DND-41 (cell line): ENCODE measurements around the gene DUOXA2.

Source experiments
- ATAC-seq: fragments of 200-7000 bp; cut with Tn5 transposase; 3 replicates; pipeline ENCODE4 v1.9.1; 2021; ENCODE audit warnings: low read depth; ENCODE audit not compliant: insufficient read depth
- DNase-seq: peaks from one replicate; pipeline ENCODE4 v3.0.0-alpha.2; 2020
- H2AFZ ChIP-seq: 2 replicates; pipeline ENCODE4 v1.6.0; 2012; ENCODE audit warnings: low read depth, low read length
- H3K27ac ChIP-seq: 2 replicates; pipeline ENCODE4 v1.5.1; 2012; ENCODE audit warnings: low read length, inconsistent platforms
- H3K27me3 ChIP-seq: fragments of 200-600 bp; sonication (generic); 2 replicates; pipeline ENCODE4 v1.6.0; 2012; ENCODE audit warnings: low read length, mild to moderate bottlenecking, inconsistent platforms; ENCODE audit not compliant: insufficient read depth, poor library complexity
- H3K36me3 ChIP-seq: 2 replicates; pipeline ENCODE4 v1.5.1; 2012; ENCODE audit warnings: low read length, inconsistent platforms; ENCODE audit not compliant: insufficient read depth
- H3K4me1 ChIP-seq: 2 replicates; pipeline ENCODE4 v1.5.1; 2012; ENCODE audit warnings: mild to moderate bottlenecking, low read length; ENCODE audit not compliant: insufficient read depth
- H3K4me2 ChIP-seq: 2 replicates; pipeline ENCODE4 v1.6.0; 2012; ENCODE audit warnings: mild to moderate bottlenecking, moderate library complexity, low read length, inconsistent platforms; ENCODE audit not compliant: insufficient read depth
- H3K4me3 ChIP-seq, 2 experiments: fragments of 200-600 bp in 1 of 2; shearing (Covaris generic) in 1 of 2; 2 replicates each; pipeline ENCODE4 v1.5.1; 2012 to 2016; ENCODE audit warnings: inconsistent platforms in 2 of 2, low read length in 2 of 2, mild to moderate bottlenecking in 2 of 2, low read depth in 1 of 2, moderate library complexity in 1 of 2
- H3K79me2 ChIP-seq: 2 replicates; pipeline ENCODE4 v1.6.0; 2012; ENCODE audit warnings: low read length, inconsistent platforms; ENCODE audit not compliant: insufficient read depth
- H3K9ac ChIP-seq: 2 replicates; pipeline ENCODE4 v1.6.0; 2012; ENCODE audit warnings: low read depth, mild to moderate bottlenecking, inconsistent platforms, low read length, moderate library complexity
- H3K9me3 ChIP-seq: 2 replicates; pipeline ENCODE4 v1.5.1; 2012; ENCODE audit warnings: low read length, moderate library complexity, mild to moderate bottlenecking, inconsistent platforms; ENCODE audit not compliant: insufficient read depth, severe bottlenecking
- H4K20me1 ChIP-seq: 2 replicates; pipeline ENCODE4 v1.6.0; 2012; ENCODE audit warnings: low read length; ENCODE audit not compliant: insufficient read depth
- CTCF ChIP-seq: IDR thresholded peaks from 2 replicates; pipeline ENCODE4 v1.5.1; 2012; ENCODE audit warnings: borderline replicate concordance, low read length, moderate library complexity, mild to moderate bottlenecking; ENCODE audit not compliant: poor library complexity, severe bottlenecking; ENCODE audit errors: extremely low read depth
- EZH2 ChIP-seq: IDR thresholded peaks from 3 replicates; pipeline ENCODE4 v1.6.1; 2012; ENCODE audit warnings: borderline replicate concordance, low read depth, mild to moderate bottlenecking, moderate library complexity, low read length, inconsistent platforms; ENCODE audit not compliant: severe bottlenecking

Gene DUOXA2

DNA sequence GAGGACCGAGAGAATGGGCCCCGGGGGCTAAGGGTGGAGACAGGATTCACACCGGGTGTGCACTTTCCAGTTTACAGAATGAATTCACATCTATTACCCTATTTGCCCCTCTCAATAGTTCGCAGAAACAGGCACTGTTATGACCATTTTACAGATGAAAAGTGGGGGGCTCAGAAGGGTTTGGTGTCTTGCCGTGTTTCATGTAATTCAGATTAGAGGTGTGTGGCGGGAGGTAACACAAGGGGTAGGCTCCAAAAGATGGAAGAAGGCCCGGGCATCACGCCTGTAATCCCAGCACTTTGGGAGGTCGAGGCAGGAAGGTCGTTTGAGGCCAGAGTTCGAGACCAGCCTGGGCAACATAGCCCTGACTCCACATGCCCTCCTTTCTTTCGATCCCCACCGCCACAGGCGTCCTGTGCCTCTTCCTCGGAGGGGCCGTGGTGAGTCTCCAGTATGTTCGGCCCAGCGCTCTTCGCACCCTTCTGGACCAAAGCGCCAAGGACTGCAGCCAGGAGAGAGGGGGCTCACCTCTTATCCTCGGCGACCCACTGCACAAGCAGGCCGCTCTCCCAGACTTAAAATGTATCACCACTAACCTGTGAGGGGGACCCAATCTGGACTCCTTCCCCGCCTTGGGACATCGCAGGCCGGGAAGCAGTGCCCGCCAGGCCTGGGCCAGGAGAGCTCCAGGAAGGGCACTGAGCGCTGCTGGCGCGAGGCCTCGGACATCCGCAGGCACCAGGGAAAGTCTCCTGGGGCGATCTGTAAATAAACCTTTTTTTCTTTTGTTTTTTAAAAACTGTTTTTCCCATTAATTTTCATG, 3.4 kb downstream of the DUOXA2 start:
- Histone ChIP-seq H3K27ac (no peak overlapping the region), H3K27me3 (no peaks in the 10 kb centered on the region), H3K9ac (no peak overlapping the region), H2AFZ (peak overlapping the region; percentile 33; the same call in 1 of the 2 replicates), H3K4me3 (no peak overlapping the region), H3K9me3 (no peaks in the 10 kb centered on the region), H4K20me1 (no peaks in the 10 kb centered on the region), H3K79me2 (no peaks in the 10 kb centered on the region), H3K4me2 (no peak overlapping the region), H3K4me1 (peaks cover 3% of the 10 kb centered on the region; the same call in 1 of the 2 replicates), H3K36me3 (no peaks in the 10 kb centered on the region)
- DNase-seq: no peak
- ATAC-seq: peak; percentile 4; the same call in 1 of the 3 replicates
- TF ChIP-seq EZH2: no peak
- no peak for TF ChIP-seq CTCF

DNA sequence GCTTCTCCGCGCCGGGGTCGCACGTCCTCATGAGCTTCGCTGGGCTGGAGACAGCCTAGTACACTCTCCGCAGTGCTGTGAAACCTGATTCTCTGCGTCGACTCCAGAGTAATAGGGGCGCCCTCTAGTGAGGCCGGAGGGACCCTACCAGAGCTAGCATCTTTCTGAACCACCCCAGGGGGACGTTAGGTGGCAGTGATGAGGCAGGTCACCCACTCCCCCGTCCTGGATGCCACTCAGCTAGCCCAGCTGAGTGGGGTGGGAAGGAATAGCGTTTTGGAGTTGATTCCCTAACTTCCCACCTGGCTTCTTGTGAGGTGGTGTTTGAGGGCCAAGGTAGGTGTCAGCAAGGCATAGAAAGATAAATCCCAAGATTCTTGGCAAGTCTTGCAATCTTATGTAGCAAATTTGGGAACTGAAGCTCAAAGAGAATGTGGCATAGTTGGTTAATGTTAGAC, 4.0 kb downstream of the DUOXA2 start:
- no peaks in the 10 kb centered on the region for H4K20me1 ChIP-seq
- DNase-seq (peak; percentile 83), ATAC-seq (peak; percentile 99)
- no peaks in the 10 kb centered on the region for H3K79me2 ChIP-seq
- H3K36me3 ChIP-seq: no peaks in the 10 kb centered on the region
- H3K9ac ChIP-seq: no peak overlapping the region
- no peak for TF ChIP-seq EZH2
- peak; percentile 99 for TF ChIP-seq CTCF
- no peak overlapping the region for H3K4me2 ChIP-seq
- no peak overlapping the region for H2AFZ ChIP-seq
- no peak overlapping the region for H3K27ac ChIP-seq
- H3K4me3 ChIP-seq: no peak overlapping the region
- no peaks in the 10 kb centered on the region for H3K27me3 ChIP-seq
- H3K4me1 ChIP-seq: peaks cover 3% of the 10 kb centered on the region; the same call in 1 of the 2 replicates
- H3K9me3 ChIP-seq: no peaks in the 10 kb centered on the region

- Histone ChIP-seq H3K4me2 (no peak overlapping the region), H4K20me1 (no peaks in the 10 kb centered on the region), H3K79me2 (no peaks in the 10 kb centered on the region), H3K4me3 (no peak overlapping the region), H3K4me1 (peaks cover 3% of the 10 kb centered on the region; the same call in 1 of the 2 replicates), H2AFZ (no peak overlapping the region), H3K27me3 (peaks cover 2% of the 10 kb centered on the region), H3K36me3 (no peaks in the 10 kb centered on the region), H3K9me3 (no peaks in the 10 kb centered on the region), H3K9ac (no peak overlapping the region), H3K27ac (no peak overlapping the region)
- TF ChIP-seq EZH2: no peak
- no peak for TF ChIP-seq CTCF
- ATAC-seq: no peak
- DNase-seq: no peak
These were observed 4.9 kb downstream of the DUOXA2 start for GRCh38 chr15:45118996-45119395.
